ENCODE measurements around the gene S100A3.

S100A3 gene

DNA sequence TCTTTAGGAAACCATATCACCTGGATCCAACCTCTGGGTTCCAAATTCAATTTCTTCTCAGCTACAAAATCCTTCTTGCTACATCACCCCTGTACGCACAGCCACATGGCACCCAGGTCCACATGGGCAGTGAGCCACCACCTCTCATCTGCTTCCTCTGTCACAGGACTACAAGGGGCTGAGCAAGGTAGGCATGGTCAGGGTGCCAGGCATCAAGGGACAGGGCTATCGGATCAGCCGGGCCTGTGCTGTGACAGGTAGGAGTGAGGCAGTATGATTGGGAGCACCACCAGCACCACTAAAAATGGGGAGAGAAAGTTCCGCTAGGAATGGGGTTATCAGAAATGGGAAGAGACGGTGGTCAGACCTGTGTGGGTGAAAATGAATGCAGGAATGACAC is 42.7 kb downstream of the S100A3 start:
- H3K27ac ChIP-seq: no peak overlapping the region
- TF ChIP-seq, protein P1, sequence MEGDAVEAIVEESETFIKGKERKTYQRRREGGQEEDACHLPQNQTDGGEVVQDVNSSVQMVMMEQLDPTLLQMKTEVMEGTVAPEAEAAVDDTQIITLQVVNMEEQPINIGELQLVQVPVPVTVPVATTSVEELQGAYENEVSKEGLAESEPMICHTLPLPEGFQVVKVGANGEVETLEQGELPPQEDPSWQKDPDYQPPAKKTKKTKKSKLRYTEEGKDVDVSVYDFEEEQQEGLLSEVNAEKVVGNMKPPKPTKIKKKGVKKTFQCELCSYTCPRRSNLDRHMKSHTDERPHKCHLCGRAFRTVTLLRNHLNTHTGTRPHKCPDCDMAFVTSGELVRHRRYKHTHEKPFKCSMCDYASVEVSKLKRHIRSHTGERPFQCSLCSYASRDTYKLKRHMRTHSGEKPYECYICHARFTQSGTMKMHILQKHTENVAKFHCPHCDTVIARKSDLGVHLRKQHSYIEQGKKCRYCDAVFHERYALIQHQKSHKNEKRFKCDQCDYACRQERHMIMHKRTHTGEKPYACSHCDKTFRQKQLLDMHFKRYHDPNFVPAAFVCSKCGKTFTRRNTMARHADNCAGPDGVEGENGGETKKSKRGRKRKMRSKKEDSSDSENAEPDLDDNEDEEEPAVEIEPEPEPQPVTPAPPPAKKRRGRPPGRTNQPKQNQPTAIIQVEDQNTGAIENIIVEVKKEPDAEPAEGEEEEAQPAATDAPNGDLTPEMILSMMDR (IDR thresholded peaks at IDR 0.05): no peak

DNA sequence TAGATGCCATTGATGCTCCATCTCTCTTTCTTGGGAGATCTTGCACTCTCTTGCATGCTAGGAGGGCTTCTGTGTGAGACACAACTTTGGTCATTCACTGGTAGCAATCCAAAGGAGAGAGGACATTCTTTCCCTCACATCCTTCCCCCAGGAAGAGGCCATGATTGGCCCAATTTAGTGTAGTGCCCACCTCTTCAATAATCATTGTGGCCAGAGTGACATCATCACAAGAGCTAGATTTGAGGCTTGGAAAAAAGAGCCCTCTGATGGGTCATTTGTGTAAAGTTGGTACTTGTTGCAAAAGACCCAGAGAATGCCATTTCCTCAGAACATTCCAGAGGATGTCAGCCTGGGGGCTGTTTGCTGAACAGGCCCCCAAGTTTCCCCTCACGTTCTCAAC is 43.5 kb downstream of the S100A3 start:
- no peaks in the 10 kb centered on the region for H3K36me3 ChIP-seq (ENCODE audit: control insufficient read depth, insufficient read depth, low read length)

More for the DNA sequence above, 42.7 kb downstream of the S100A3 start:
- no peaks in the 10 kb centered on the region for H3K36me3 ChIP-seq (ENCODE audit: control insufficient read depth, insufficient read depth, low read length)
- no peak overlapping the region for H2AFZ ChIP-seq
- H3K9me3 ChIP-seq (ENCODE audit: control insufficient read depth, low read length): no peaks in the 10 kb centered on the region
- H3K4me2 ChIP-seq (ENCODE audit: low read length): no peak overlapping the region
- no peaks in the 10 kb centered on the region for H3K79me2 ChIP-seq
- H3K9ac ChIP-seq: no peak overlapping the region
- no peak overlapping the region for H3K4me3 ChIP-seq (ENCODE audit: low read depth, low read length)
- H3K27me3 ChIP-seq (ENCODE audit: control insufficient read depth, insufficient read depth, low read length): no peaks in the 10 kb centered on the region
- no peaks in the 10 kb centered on the region for H3K4me1 ChIP-seq

DNA sequence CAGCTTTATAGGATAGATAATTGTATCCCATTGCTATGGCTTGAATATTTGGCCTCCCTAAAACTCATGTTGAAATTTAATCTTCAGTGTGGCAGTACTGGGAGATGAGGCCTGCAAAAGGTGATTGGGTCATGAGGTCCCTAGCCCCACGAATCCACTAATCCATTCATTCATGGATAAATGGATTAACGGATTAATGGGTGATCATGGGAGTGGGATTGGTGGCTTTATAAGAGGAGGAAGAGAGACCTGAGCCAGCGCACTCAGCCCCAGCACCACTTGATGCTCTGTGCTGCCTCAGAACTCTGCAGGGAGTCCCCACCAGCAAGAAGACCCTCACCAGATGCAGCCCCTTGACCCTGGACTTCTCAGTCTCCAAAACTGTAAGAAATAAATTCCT is 45.3 kb downstream of the S100A3 start:
- H3K27ac ChIP-seq: no peak overlapping the region

More for the DNA sequence above, 43.5 kb downstream of the S100A3 start:
- Histone ChIP-seq H3K9ac (no peak overlapping the region), H3K4me3 (ENCODE audit: low read depth, low read length) (no peak overlapping the region), H3K27ac (no peak overlapping the region), H3K79me2 (no peaks in the 10 kb centered on the region), H3K4me1 (no peaks in the 10 kb centered on the region), H3K4me2 (ENCODE audit: low read length) (no peak overlapping the region), H3K27me3 (ENCODE audit: control insufficient read depth, insufficient read depth, low read length) (no peaks in the 10 kb centered on the region), H3K9me3 (ENCODE audit: control insufficient read depth, low read length) (no peaks in the 10 kb centered on the region), H2AFZ (no peak overlapping the region)
- TF ChIP-seq, protein P1 (IDR thresholded peaks at IDR 0.05): no peak

DNA sequence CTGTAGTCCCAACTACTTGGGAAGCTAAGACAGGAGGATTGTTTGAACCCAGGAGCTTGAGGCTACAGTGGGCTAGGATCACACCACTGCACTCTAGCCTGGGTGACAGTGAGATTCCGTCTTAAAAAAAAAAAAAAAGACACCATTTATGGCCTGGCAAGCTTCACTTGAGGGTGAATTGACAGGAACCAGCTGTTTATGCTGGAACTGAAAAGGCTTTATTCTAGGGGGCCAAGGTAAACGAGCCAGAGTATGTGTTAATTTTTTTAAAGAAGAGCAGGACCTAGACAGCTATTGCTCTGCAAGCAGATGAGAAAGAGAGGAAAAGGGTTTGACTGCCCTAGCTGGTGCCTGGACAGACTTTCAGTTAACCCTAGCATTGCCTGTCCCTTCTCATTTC is 50.3 kb downstream of the S100A3 start:
- H3K4me3 ChIP-seq (ENCODE audit: low read depth, low read length): no peak overlapping the region
- H3K36me3 ChIP-seq (ENCODE audit: control insufficient read depth, insufficient read depth, low read length): no peaks in the 10 kb centered on the region
- H3K27me3 ChIP-seq (ENCODE audit: control insufficient read depth, insufficient read depth, low read length): no peaks in the 10 kb centered on the region
- no peak overlapping the region for H3K4me2 ChIP-seq (ENCODE audit: low read length)
- no peak overlapping the region for H3K9ac ChIP-seq
- TF ChIP-seq, protein P1 (IDR thresholded peaks at IDR 0.05): no peak
- no peaks in the 10 kb centered on the region for H3K9me3 ChIP-seq (ENCODE audit: control insufficient read depth, low read length)
- no peaks in the 10 kb centered on the region for H3K79me2 ChIP-seq
- no peaks in the 10 kb centered on the region for H3K4me1 ChIP-seq
- no peak overlapping the region for H2AFZ ChIP-seq
- no peak overlapping the region for H3K27ac ChIP-seq

More for the DNA sequence above, 45.3 kb downstream of the S100A3 start:
- TF ChIP-seq, protein P1 (IDR thresholded peaks at IDR 0.05): no peak
- no peaks in the 10 kb centered on the region for H3K27me3 ChIP-seq (ENCODE audit: control insufficient read depth, insufficient read depth, low read length)
- no peak overlapping the region for H3K4me2 ChIP-seq (ENCODE audit: low read length)
- no peaks in the 10 kb centered on the region for H3K4me1 ChIP-seq
- no peaks in the 10 kb centered on the region for H3K79me2 ChIP-seq
- no peaks in the 10 kb centered on the region for H3K36me3 ChIP-seq (ENCODE audit: control insufficient read depth, insufficient read depth, low read length)
- H3K4me3 ChIP-seq (ENCODE audit: low read depth, low read length): no peak overlapping the region
- no peak overlapping the region for H2AFZ ChIP-seq
- H3K9me3 ChIP-seq (ENCODE audit: control insufficient read depth, low read length): no peaks in the 10 kb centered on the region
- H3K9ac ChIP-seq: no peak overlapping the region
